Stimulated activated CD4-positive, alpha-beta T cell treated with anti-CD3 and anti-CD28 coated beads, TNF-alpha, amount 100 ng/mL, for 24 hours (primary cell): ENCODE results near the gene NRTN.
"Not testable (repeated sequence)": the region's sequence is repeated elsewhere in the genome, so short reads cannot be mapped to it uniquely, and the experiment has no call there.

Experiments
- DNase-seq, 3 experiments: peaks; one replicate each; pipeline ENCODE4 v3.0.0-alpha.2; 2020; ENCODE audit warnings: low read depth in 3 of 3

Gene NRTN

GRCh38 chr19:5804516-5805461 lies at the start of gene NRTN:
TSS of gene NRTN (plus strand) at chr19:5805067. CDS start at chr19:5824166, 19,099 bp downstream.
- peak in 1 of 3 experiments; percentile 50 for DNase-seq

GRCh38 chr19:5762608-5763217 lies 42.2 kb upstream of the NRTN start:
- DNase-seq: no peak

GRCh38 chr19:5765220-5765619 lies 39.6 kb upstream of the NRTN start:
- DNase-seq: no peak

- DNase-seq: no peak
Measured at GRCh38 chr19:5767949-5768348, 36.9 kb upstream of the NRTN start.

- no peak for DNase-seq
Measured at GRCh38 chr19:5772416-5772815, 32.5 kb upstream of the NRTN start.

GRCh38 chr19:5773276-5773675 lies 31.6 kb upstream of the NRTN start:
- DNase-seq: no peak

- DNase-seq: no peak
Measured at GRCh38 chr19:5774921-5775320, 29.9 kb upstream of the NRTN start.

GRCh38 chr19:5775668-5776309 lies 29.1 kb upstream of the NRTN start:
- no peak for DNase-seq

GRCh38 chr19:5778402-5778801 lies 26.5 kb upstream of the NRTN start:
- no peak for DNase-seq

GRCh38 chr19:5780916-5781315 lies 24.0 kb upstream of the NRTN start:
- not testable (repeated sequence) for DNase-seq

GRCh38 chr19:5782322-5782721 lies 22.5 kb upstream of the NRTN start:
- no peak for DNase-seq

GRCh38 chr19:5782945-5783919 lies 21.6 kb upstream of the NRTN start:
- DNase-seq: no peak

- DNase-seq: no peak
Measured at GRCh38 chr19:5784581-5785147, 20.2 kb upstream of the NRTN start, which contains the start of gene PRR22. TSS of gene PRR22 (minus strand) at chr19:5784746. CDS start at chr19:5784660, 86 bp downstream.

- no peak for DNase-seq
Measured at GRCh38 chr19:5785423-5785822, 19.4 kb upstream of the NRTN start.

- DNase-seq: no peak
Measured at GRCh38 chr19:5786593-5787408, 18.1 kb upstream of the NRTN start.

GRCh38 chr19:5787409-5788182 lies 17.3 kb upstream of the NRTN start:
- DNase-seq: no peak

- DNase-seq: no peak
Measured at GRCh38 chr19:5788422-5788821, 16.4 kb upstream of the NRTN start.

- DNase-seq: no peak
Measured at GRCh38 chr19:5789351-5789761, 15.5 kb upstream of the NRTN start.

- DNase-seq: no peak
Measured at GRCh38 chr19:5789886-5790558, 14.8 kb upstream of the NRTN start.
